Activated gamma-delta T cell treated with Interleukin-2 at 50 U/mL for 16 hours (primary cell): ENCODE measurements around the gene ISM1.

Source experiments
- DNase-seq: peaks from one replicate; pipeline ENCODE4 v3.0.0-alpha.2; 2020

Gene ISM1

GRCh38 chr20:13220904-13221297 is at the start of gene ISM1:
Gene ISM1 (plus strand): TSS chr20:13221274. CDS start chr20:13221777, 503 bp downstream.
- no peak for DNase-seq

- DNase-seq, result no peak
These were observed 47.9 kb upstream of the ISM1 start for GRCh38 chr20:13173201-13173600.

- no peak for DNase-seq
These were observed 46.7 kb upstream of the ISM1 start for GRCh38 chr20:13174402-13174801.

GRCh38 chr20:13180986-13181889 is 39.8 kb upstream of the ISM1 start:
- DNase-seq, result no peak

- DNase-seq, result no peak
These were observed 38.1 kb upstream of the ISM1 start for GRCh38 chr20:13183005-13183404.

- no peak for DNase-seq
These were observed 34.9 kb upstream of the ISM1 start for GRCh38 chr20:13186043-13186774.

GRCh38 chr20:13187899-13188298 is 33.2 kb upstream of the ISM1 start:
- DNase-seq, result no peak

GRCh38 chr20:13199279-13199678 is 21.8 kb upstream of the ISM1 start:
- DNase-seq, result no peak

GRCh38 chr20:13200767-13201500 is 20.1 kb upstream of the ISM1 start:
- DNase-seq, result no peak

- no peak for DNase-seq
These were observed 18.5 kb upstream of the ISM1 start for GRCh38 chr20:13202565-13202964.

GRCh38 chr20:13205425-13205824 is 15.6 kb upstream of the ISM1 start:
- DNase-seq, result no peak

- no peak for DNase-seq
These were observed 15.1 kb upstream of the ISM1 start for GRCh38 chr20:13205848-13206434.

- DNase-seq, result no peak
These were observed 14.1 kb upstream of the ISM1 start for GRCh38 chr20:13207016-13207415.

GRCh38 chr20:13211956-13212618 is 9.0 kb upstream of the ISM1 start:
- no peak for DNase-seq

- DNase-seq, result no peak
These were observed 8.3 kb upstream of the ISM1 start for GRCh38 chr20:13212750-13213149.

GRCh38 chr20:13213335-13213734 is 7.7 kb upstream of the ISM1 start:
- no peak for DNase-seq

GRCh38 chr20:13216533-13216932 is 4.5 kb upstream of the ISM1 start:
- DNase-seq, result no peak

- DNase-seq, result no peak
These were observed 1.5 kb upstream of the ISM1 start for GRCh38 chr20:13219327-13220193.

GRCh38 chr20:13220194-13220903 is 725 bp upstream of the ISM1 start:
- no peak for DNase-seq

GRCh38 chr20:13221313-13221672 is 219 bp downstream of the ISM1 start:
- no peak for DNase-seq
